ENCODE results near the gene CSTF3.
A peak's percentile ranks its signal among the peaks of the same experiment; 100 is the strongest.

Gene CSTF3

GRCh38 chr11:33086017-33086416, 75.3 kb downstream of the CSTF3 start:
- Histone ChIP-seq H3K36me3 (peaks cover 80 to 100% (median 95%) of the 10 kb centered on the region in 11 experiments), H3K27ac (no peak overlapping the region)

GRCh38 chr11:33083918-33084317, 77.4 kb downstream of the CSTF3 start:
- TF ChIP-seq Cebpa-rat (IDR thresholded peaks at IDR 0.05), result no peak
- Histone ChIP-seq H3K4me2 (no peak overlapping the region), H3K27ac (no peak overlapping the region), H3K9ac (no peak overlapping the region), H3K4me1 (peaks cover 0 to 18% (median 0%) of the 10 kb centered on the region in 10 experiments; a peak in 6 of 20 replicates), H3K9me3 (replicated peaks in 1 of 11) (no peaks in the 10 kb centered on the region), H3K4me3 (no peak overlapping the region), H4K20me1 (no peaks in the 10 kb centered on the region; a peak in 1 of 22 replicates), H3K36me3 (peaks cover 82 to 100% (median 96%) of the 10 kb centered on the region in 11 experiments), H3K27me3 (no peaks in the 10 kb centered on the region)

More at GRCh38 chr11:33086017-33086416, 75.3 kb downstream of the CSTF3 start:
- no peaks in the 10 kb centered on the region for H3K9me3 ChIP-seq (replicated peaks in 1 of 11)
- no peak overlapping the region for H3K4me2 ChIP-seq
- H3K27me3 ChIP-seq, result no peaks in the 10 kb centered on the region
- no peak overlapping the region for H3K9ac ChIP-seq
- no peak overlapping the region for H3K4me3 ChIP-seq
- peaks cover 0 to 18% (median 0%) of the 10 kb centered on the region in 10 experiments; a peak in 6 of 20 replicates for H3K4me1 ChIP-seq
- no peak for TF ChIP-seq Cebpa-rat (IDR thresholded peaks at IDR 0.05)
- no peaks in the 10 kb centered on the region; a peak in 1 of 22 replicates for H4K20me1 ChIP-seq

DNA sequence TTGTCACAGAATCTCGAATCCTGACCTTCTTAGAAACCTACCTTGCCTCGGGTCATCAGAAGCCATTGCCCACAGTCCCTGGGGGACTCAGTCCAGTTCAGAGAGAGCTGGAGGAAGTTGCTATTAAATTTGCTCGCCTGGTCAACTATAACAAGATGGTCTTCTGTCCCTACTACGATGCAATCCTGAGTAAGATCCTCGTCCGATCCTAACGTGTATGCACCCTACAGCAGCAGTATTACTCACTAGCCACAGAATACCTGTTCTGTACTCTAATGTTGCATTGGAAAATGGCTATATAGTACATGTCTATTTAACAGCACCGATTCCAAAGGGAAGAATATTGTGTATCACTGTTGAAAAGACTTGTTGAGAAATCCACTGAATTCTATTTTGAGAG, 88.8 kb downstream of the CSTF3 start:
- Histone ChIP-seq H3K9ac (no peak overlapping the region), H3K27me3 (no peaks in the 10 kb centered on the region), H3K4me1 (no peaks in the 10 kb centered on the region), H4K20me1 (peaks cover 0 to 2% (median 0%) of the 10 kb centered on the region in 11 experiments; a peak in 3 of 22 replicates), H3K4me2 (no peak overlapping the region), H3K9me3 (replicated peaks in 1 of 11) (peaks cover 0 to 10% (median 3%) of the 10 kb centered on the region in 11 experiments; a peak in 5 of 22 replicates), H3K27ac (no peak overlapping the region), H3K4me3 (no peak overlapping the region), H3K36me3 (peaks cover 82 to 100% (median 96%) of the 10 kb centered on the region in 11 experiments)
- TF ChIP-seq Cebpa-rat (IDR thresholded peaks at IDR 0.05), result no peak

DNA sequence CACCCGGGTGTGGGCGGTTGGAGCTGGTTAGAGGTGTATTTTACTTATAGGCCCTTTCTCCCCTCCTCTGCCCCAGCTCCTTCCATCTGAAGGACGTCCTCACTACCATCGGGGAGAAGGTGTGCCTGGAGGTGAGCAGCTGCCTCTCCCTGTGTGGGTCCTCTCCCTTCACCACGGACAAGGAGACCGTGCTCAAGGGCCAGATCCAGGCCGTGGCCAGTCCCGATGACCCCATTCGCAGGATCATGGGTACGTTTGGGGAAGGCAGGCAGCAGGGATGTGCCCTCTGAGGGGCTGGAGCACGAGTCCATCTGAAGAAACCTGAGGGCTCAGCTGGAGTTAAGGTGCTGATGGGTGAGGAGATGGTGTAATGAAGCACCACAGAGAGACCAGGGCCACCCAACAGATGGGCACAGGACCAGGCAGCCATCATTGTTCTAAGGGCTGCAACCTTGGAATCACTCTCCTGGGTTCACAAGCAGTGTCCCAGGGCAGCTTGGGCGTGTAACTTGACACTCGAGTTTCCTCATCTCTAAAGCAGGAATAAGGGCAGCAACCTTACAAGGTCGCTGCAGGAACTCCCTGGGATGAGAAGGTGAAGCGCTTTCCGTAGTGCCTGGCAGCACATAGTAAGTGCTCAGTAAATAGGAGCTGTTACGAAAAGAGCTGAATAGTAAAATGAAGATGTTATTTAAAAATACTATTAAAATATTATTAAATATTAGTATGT, 92.5 kb downstream of the CSTF3 start:
- Histone ChIP-seq H3K4me2 (no peak overlapping the region), H3K4me1 (peaks cover 10 to 23% (median 15%) of the 10 kb centered on the region in 10 experiments), H3K4me3 (no peak overlapping the region), H3K9ac (no peak overlapping the region), H3K36me3 (peaks cover 75 to 92% (median 85%) of the 10 kb centered on the region in 11 experiments), H3K9me3 (replicated peaks in 1 of 11) (no peaks in the 10 kb centered on the region), H3K27me3 (no peaks in the 10 kb centered on the region), H3K27ac (no peak overlapping the region), H4K20me1 (peaks cover 0 to 29% (median 0%) of the 10 kb centered on the region in 11 experiments; a peak in 8 of 22 replicates)
- no peak for TF ChIP-seq Cebpa-rat (IDR thresholded peaks at IDR 0.05)

DNA sequence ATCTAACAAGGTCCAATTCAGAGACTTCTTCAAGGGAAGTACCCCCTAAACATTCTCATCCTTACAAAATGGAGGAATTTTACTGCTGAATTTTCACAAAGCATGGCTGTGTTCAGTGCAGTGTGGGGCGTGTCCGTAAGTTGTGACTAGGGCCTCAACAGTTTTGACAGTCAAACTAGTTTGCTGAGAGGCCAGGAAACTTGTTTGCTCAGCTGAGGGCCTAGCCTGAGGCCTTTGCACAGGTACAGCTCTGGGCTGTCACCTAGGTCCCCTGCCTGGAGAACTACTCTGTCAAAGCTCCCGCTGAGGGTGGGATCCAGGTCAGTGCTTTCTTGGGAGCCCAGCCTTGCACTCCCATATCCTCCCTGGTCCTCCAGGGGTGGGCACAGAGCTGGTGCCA, 94.0 kb downstream of the CSTF3 start:
- Histone ChIP-seq H3K27ac (no peak overlapping the region; a peak in 1 of 22 replicates), H4K20me1 (peaks cover 0 to 31% (median 0%) of the 10 kb centered on the region in 11 experiments; a peak in 7 of 22 replicates), H3K4me2 (no peak overlapping the region), H3K4me3 (no peak overlapping the region), H3K27me3 (no peaks in the 10 kb centered on the region), H3K9me3 (replicated peaks in 1 of 11) (no peaks in the 10 kb centered on the region), H3K4me1 (peaks cover 17 to 37% (median 29%) of the 10 kb centered on the region in 10 experiments), H3K36me3 (peaks cover 62 to 89% (median 75%) of the 10 kb centered on the region in 11 experiments), H3K9ac (peak overlapping the region in 1 of 11 experiments; percentile 29; a peak in 2 of 22 replicates)
- TF ChIP-seq Cebpa-rat (IDR thresholded peaks at IDR 0.05), result no peak

DNA sequence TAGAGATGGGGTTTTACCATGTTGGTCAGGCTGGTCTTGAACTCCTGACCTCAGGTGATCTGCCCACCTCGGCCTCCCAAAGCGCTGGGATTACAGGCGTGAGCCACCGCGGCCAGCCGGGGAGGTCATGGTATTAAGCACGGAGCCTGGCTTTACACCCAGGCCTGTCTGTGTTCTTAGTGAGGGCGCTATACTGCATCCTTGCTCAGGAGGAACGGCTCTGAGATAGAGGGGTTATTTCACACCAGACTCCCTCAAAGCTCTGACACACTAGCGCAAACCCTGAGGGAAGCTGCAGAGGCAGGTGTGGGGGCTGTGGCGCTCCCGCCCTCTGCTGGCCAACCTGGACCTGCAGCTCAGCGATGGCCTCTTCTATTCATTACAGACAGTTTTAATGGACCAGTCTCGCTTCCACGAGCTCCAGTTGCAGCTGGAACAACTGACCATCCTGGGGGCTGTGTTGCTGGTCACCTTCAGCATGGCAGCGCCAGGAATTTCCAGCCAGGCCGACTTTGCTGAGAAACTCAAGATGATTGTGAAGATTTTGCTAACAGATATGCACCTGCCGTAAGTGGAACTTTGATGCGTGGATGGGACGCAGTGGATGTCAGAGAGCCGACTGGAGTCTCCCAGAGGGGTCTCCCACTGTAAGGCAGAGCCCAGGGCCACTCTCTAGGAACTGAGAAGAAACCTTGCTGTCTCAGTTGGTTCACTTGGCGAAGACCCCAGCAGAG, 95.7 kb downstream of the CSTF3 start:
- Histone ChIP-seq H3K27me3 (no peaks in the 10 kb centered on the region), H3K9ac (no peak overlapping the region), H3K4me3 (no peak overlapping the region), H3K36me3 (peaks cover 62 to 86% (median 71%) of the 10 kb centered on the region in 11 experiments), H3K4me1 (peaks cover 17 to 54% (median 39%) of the 10 kb centered on the region in 10 experiments), H3K4me2 (peak overlapping the region in 3 of 11 experiments; percentile 77 to 91 (median 82); a peak in 6 of 22 replicates), H3K9me3 (replicated peaks in 1 of 11) (no peaks in the 10 kb centered on the region), H4K20me1 (peaks cover 0 to 31% (median 0%) of the 10 kb centered on the region in 11 experiments; a peak in 6 of 22 replicates), H3K27ac (0 out of 22 replicates have a peak overlapping the region, but pooled peaks of 1 of the 11 experiments have one; percentile 87)
- TF ChIP-seq Cebpa-rat (IDR thresholded peaks at IDR 0.05), result no peak

- Histone ChIP-seq H3K9me3 (replicated peaks in 1 of 11) (no peaks in the 10 kb centered on the region), H3K36me3 (peaks cover 62 to 86% (median 71%) of the 10 kb centered on the region in 11 experiments), H3K27ac (peak overlapping the region in 8 of 11 experiments; percentile 43 to 87 (median 77); a peak in 15 of 22 replicates), H3K4me1 (peaks cover 17 to 61% (median 39%) of the 10 kb centered on the region in 10 experiments), H3K4me3 (peak overlapping the region in 1 of 10 experiments; percentile 15; a peak in 1 of 20 replicates), H3K27me3 (no peaks in the 10 kb centered on the region), H4K20me1 (peaks cover 0 to 31% (median 0%) of the 10 kb centered on the region in 11 experiments; a peak in 6 of 22 replicates), H3K4me2 (peak overlapping the region in 9 of 11 experiments; percentile 11 to 91 (median 68); a peak in 15 of 22 replicates), H3K9ac (peak overlapping the region in 1 of 11 experiments; percentile 66; a peak in 1 of 22 replicates)
- no peak for TF ChIP-seq Cebpa-rat (IDR thresholded peaks at IDR 0.05)
Observed at GRCh38 chr11:33064866-33065265, 96.4 kb downstream of the CSTF3 start.

GRCh38 chr11:33064033-33064825, 97.1 kb downstream of the CSTF3 start:
- Histone ChIP-seq H3K27me3 (no peaks in the 10 kb centered on the region), H3K36me3 (peaks cover 63 to 87% (median 71%) of the 10 kb centered on the region in 11 experiments), H3K27ac (peak overlapping the region; percentile 22 to 87 (median 73); a peak in 19 of 22 replicates), H3K4me2 (peak overlapping the region; percentile 11 to 91 (median 54); a peak in 21 of 22 replicates), H3K4me3 (peak overlapping the region in 1 of 10 experiments; percentile 15; a peak in 1 of 20 replicates), H3K4me1 (peaks cover 17 to 62% (median 39%) of the 10 kb centered on the region in 10 experiments), H3K9me3 (replicated peaks in 1 of 11) (no peaks in the 10 kb centered on the region), H4K20me1 (peaks cover 0 to 31% (median 0%) of the 10 kb centered on the region in 11 experiments; a peak in 6 of 22 replicates), H3K9ac (peak overlapping the region in 8 of 11 experiments; percentile 9 to 66 (median 52); a peak in 13 of 22 replicates)
- no peak for TF ChIP-seq Cebpa-rat (IDR thresholded peaks at IDR 0.05)
